ENCODE data around the gene TUBGCP3. TPM values are rescaled to one million over a fixed set of nuclear protein-coding genes. Genes with fewer than 3 reads are reported as not detected.

The TUBGCP3 gene
- total and polyA plus RNA-seq, 9 of the 15 experiments (the other 6 are each of a cell fraction or from before 2014, with no cell fraction given) = 3.0 to 24.8 (median 15.2) TPM

DNA sequence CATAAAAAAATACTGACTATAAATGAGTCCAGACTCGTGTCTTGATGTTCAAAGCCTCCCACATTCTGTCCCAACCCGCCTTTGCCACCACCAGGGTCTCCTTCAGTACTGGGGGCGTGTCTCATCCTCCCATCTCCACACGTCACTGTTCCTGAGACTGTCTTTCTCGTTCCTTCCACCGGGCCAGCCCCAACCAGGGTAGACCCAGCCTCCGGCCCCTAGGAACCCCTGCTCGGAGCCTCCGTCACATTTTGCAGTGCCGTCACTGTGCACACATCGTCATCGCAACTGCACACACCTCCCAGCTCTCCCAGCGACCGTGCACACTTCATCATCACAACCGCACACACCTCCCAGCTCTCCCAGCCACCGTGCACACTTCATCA is 138.4 kb downstream of the TUBGCP3 start:
- TF ChIP-seq MYC (IDR thresholded peaks at IDR 0.05; ENCODE audit: low read depth, low read length) = no peak
- TF ChIP-seq MYC (CRISPR knock-in tag; IDR thresholded peaks at IDR 0.05; ENCODE audit: borderline replicate concordance, low read depth) = no peak
- TF ChIP-seq SMAD2 (IDR thresholded peaks at IDR 0.05; ENCODE audit: low read depth, low read length) = no peak
- TF ChIP-seq HDAC8 (tag; IDR thresholded peaks at IDR 0.05) = no peak
- no peak for TF ChIP-seq ZBED1 (IDR thresholded peaks at IDR 0.05)
- TF ChIP-seq, protein P1, sequence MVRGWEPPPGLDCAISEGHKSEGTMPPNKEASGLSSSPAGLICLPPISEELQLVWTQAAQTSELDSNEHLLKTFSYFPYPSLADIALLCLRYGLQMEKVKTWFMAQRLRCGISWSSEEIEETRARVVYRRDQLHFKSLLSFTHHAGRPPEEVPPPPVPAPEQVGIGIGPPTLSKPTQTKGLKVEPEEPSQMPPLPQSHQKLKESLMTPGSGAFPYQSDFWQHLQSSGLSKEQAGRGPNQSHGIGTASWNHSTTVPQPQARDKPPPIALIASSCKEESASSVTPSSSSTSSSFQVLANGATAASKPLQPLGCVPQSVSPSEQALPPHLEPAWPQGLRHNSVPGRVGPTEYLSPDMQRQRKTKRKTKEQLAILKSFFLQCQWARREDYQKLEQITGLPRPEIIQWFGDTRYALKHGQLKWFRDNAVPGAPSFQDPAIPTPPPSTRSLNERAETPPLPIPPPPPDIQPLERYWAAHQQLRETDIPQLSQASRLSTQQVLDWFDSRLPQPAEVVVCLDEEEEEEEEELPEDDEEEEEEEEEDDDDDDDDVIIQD (CRISPR knock-in tag; IDR thresholded peaks at IDR 0.05) = no peak
- TF ChIP-seq CC2D1A (IDR thresholded peaks at IDR 0.05) = no peak
- TF ChIP-seq HDAC1 (IDR thresholded peaks at IDR 0.05) = no peak
- TF ChIP-seq, protein P2, sequence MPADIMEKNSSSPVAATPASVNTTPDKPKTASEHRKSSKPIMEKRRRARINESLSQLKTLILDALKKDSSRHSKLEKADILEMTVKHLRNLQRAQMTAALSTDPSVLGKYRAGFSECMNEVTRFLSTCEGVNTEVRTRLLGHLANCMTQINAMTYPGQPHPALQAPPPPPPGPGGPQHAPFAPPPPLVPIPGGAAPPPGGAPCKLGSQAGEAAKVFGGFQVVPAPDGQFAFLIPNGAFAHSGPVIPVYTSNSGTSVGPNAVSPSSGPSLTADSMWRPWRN (IDR thresholded peaks at IDR 0.05; ENCODE audit: low read depth) = no peak
- TF ChIP-seq WHSC1 (IDR thresholded peaks at IDR 0.05; ENCODE audit: low read length) = no peak
- TF ChIP-seq NFE2 (IDR thresholded peaks at IDR 0.05; ENCODE audit: low read depth) = no peak
- TF ChIP-seq ZC3H8 (IDR thresholded peaks at IDR 0.05) = no peak
- TF ChIP-seq NFRKB (IDR thresholded peaks at IDR 0.05; ENCODE audit: low read depth) = no peak
- TF ChIP-seq, protein P3, sequence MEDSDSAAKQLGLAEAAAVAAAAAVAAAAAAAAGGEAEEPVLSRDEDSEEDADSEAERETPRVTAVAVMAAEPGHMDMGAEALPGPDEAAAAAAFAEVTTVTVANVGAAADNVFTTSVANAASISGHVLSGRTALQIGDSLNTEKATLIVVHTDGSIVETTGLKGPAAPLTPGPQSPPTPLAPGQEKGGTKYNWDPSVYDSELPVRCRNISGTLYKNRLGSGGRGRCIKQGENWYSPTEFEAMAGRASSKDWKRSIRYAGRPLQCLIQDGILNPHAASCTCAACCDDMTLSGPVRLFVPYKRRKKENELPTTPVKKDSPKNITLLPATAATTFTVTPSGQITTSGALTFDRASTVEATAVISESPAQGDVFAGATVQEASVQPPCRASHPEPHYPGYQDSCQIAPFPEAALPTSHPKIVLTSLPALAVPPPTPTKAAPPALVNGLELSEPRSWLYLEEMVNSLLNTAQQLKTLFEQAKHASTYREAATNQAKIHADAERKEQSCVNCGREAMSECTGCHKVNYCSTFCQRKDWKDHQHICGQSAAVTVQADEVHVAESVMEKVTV (CRISPR knock-in tag; IDR thresholded peaks at IDR 0.05) = no peak
- no peak overlapping the region for H2AFZ ChIP-seq (ENCODE audit: low read depth, low read length)
- WGBS (ENCODE audit: insufficient coverage, low coverage, missing lambda C conversion rate) = 0% methylated on average over 10 of the region's 16 CpGs
- no peak overlapping the region for H3K4me2 ChIP-seq (ENCODE audit: insufficient read depth, low read length)
- in situ Hi-C loops (cut with MboI) (loop anchor here (10.0 kb wide), 1 partner anchor 975 kb away; no protein-coding TSS in a partner anchor), intact Hi-C loops (cut with micrococcal nuclease) (loop anchor here (5.0 kb wide), 1 partner anchor 423 kb away; no protein-coding TSS in a partner anchor)
- H3K4me3 ChIP-seq = no peak overlapping the region
- ChIA-PET POLR2A (no interaction called here), CTCF (ENCODE audit: low intra/inter-chr PET ratio) (no interaction called here)
- peaks cover 30 to 80% of the 10 kb centered on the region in 2 experiments; a peak in 4 of 5 replicates for H3K27me3 ChIP-seq (ENCODE audit: control insufficient read depth in 2 of 2, insufficient read depth in 2 of 2, low read length in 2 of 2)
- DNase-seq (ENCODE audit: extremely low read depth in 1 of 4, low spot score in 3 of 4) (no peak), ATAC-seq (no peak), FAIRE-seq (no peak)
- no peaks in the 10 kb centered on the region for H4K20me1 ChIP-seq (replicated peaks; ENCODE audit: control insufficient read depth, insufficient read depth, low read length)
- no peak overlapping the region for H3K27ac ChIP-seq (ENCODE audit: extremely low read depth, low read depth, low read length)
- BruUV-seq (replicated peaks) = no TSS peak
- H3K4me1 ChIP-seq (replicated peaks in 1 of 2; ENCODE audit: control insufficient read depth in 2 of 2, insufficient read depth in 2 of 2, low read length in 2 of 2) = peaks cover 0 to under 1% of the 10 kb centered on the region in 2 experiments; a peak in 1 of 5 replicates
- H3K9ac ChIP-seq (ENCODE audit: insufficient read depth in 1 of 2, low read depth in 2 of 2, low read length in 2 of 2) = no peak overlapping the region
- no peaks in the 10 kb centered on the region for H3K79me2 ChIP-seq (ENCODE audit: control insufficient read depth, insufficient read depth, low read length)
- H3K36me3 ChIP-seq (ENCODE audit: control insufficient read depth, insufficient read depth, low read length) = no peaks in the 10 kb centered on the region
- no peaks in the 10 kb centered on the region for H3K9me1 ChIP-seq (ENCODE audit: control insufficient read depth, insufficient read depth, low read length)
- H3K9me3 ChIP-seq (replicated peaks; ENCODE audit: control insufficient read depth, insufficient read depth, low read depth, low read length) = no peaks in the 10 kb centered on the region
